Measurements from ENCODE around the gene ACAP1.
A peak's percentile ranks its signal among the peaks of the same experiment; 100 is the strongest.
"Not testable (repeated sequence)": the region's sequence is repeated elsewhere in the genome, so short reads cannot be mapped to it uniquely, and the experiment has no call there.

The ACAP1 gene

GRCh38 chr17:7329997-7330637 is 6.2 kb upstream of the ACAP1 start:
- DNase-seq (ENCODE audit: low spot score), result peak; percentile 69

GRCh38 chr17:7330638-7331015 is 5.7 kb upstream of the ACAP1 start:
- DNase-seq (ENCODE audit: low spot score), result no peak

- DNase-seq (ENCODE audit: low spot score), result no peak
Measured at GRCh38 chr17:7332111-7332510, 4.2 kb upstream of the ACAP1 start.

GRCh38 chr17:7332600-7333069 is 3.7 kb upstream of the ACAP1 start:
- not testable (repeated sequence) for DNase-seq (ENCODE audit: low spot score)

DNA sequence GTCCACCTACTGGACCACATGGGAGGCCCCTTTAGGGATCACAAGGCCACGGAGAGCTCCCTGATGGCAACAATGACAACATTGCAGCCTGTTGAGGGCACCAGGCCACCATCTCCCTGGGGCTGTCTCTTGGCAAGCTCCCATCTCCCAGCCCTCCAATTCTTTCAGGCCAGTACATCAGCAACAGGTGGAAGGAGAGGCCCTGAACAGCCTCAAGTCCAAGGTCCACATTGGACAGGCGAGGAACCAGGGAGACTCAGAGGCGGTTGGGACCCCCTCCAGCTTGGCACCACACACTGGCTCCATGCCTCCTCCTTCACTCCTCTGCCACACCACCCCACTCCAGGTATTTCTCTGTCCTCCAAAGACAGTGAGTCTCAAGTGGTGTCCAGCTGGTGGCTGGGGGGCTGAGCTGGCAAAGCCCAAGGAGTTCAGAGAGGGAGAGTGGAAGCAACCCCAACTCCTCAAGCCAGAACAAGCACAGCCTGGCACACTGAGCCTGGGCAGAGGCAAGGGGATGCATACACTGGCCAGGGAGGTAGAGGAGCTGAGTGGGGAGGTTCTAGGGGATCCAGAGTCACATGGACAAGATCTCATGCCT is 1.3 kb upstream of the ACAP1 start:
- no peak for DNase-seq (ENCODE audit: low spot score)

DNA sequence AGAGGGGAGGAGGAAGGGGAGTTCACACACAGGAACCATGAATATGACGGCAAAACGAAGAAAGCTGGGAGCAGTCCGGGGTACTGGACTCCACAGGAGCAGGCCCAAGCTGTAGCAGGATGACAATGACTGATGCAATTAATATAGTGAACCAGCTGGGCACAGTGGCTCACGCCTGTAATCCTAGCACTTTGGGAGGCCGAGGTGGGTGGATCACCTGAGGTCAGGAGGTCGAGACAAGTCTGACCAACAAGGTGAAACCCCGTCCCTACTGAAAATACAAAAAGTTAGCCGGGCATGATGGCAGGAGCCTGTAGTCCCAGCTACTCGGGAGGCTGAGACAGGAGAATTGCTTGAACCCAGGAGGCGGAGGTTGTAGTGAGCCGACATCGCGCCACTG is 564 bp upstream of the ACAP1 start:
- not testable (repeated sequence) for DNase-seq (ENCODE audit: low spot score)

- not testable (repeated sequence) for DNase-seq (ENCODE audit: low spot score)
Measured at GRCh38 chr17:7337600-7337999, 1.3 kb downstream of the ACAP1 start.

DNA sequence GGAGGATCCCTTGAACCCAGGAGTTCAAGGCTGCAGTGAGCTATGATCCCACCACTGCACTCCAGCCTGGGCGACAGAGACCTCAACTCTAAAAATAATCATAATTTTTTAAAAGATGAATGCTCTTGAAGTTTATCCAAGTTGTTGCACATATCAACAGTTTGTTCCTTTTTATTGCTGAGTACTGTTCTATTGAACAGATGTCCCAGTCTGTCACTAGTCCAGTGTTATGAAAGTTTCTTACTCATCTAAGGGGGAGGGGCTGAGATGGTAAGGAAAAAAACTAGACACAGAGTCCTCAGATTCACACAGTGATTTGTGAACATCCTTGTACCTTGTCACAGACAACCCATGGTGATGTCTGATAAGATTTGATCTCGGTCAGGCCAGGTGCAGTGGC is 3.9 kb downstream of the ACAP1 start:
- no peak for DNase-seq (ENCODE audit: low spot score)

DNA sequence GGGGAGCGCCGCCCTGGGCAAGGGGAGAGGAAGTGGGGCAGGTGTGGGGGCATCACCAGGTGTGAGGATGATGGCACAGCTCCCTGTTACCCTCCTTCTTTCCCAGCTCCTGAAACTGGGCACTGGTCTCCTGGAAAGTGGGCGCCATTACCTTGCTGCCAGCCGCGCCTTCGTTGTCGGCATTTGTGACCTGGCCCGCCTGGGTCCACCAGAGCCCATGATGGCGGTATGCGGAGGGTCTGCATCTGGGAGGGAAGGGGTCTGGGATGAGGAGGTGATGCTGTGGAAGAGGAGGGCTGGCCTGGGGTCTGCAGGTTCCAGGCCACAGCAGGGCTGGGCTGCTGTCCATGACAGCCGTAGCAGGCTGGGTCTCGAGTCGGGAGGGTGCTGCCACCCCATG is 5.5 kb downstream of the ACAP1 start:
- DNase-seq (ENCODE audit: low spot score), result no peak

DNA sequence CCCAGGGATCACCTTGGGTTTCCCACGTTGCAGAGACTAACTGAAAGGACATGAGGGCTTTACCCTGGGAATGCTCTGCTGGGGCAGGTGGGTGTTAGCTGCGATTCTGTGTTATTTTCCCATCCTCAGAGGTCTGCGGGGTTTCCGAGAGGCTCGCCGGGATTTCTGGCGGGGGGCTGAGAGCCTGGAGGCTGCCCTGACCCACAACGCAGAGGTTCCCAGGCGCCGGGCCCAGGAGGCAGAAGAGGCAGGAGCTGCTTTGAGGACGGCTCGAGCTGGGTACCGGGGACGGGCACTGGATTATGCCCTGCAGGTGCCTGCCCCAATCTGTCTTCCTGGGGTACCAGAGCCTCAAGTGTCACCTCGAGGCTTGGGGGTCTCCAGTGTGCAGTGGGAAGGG is 6.9 kb downstream of the ACAP1 start:
- no peak for DNase-seq (ENCODE audit: low spot score)

DNA sequence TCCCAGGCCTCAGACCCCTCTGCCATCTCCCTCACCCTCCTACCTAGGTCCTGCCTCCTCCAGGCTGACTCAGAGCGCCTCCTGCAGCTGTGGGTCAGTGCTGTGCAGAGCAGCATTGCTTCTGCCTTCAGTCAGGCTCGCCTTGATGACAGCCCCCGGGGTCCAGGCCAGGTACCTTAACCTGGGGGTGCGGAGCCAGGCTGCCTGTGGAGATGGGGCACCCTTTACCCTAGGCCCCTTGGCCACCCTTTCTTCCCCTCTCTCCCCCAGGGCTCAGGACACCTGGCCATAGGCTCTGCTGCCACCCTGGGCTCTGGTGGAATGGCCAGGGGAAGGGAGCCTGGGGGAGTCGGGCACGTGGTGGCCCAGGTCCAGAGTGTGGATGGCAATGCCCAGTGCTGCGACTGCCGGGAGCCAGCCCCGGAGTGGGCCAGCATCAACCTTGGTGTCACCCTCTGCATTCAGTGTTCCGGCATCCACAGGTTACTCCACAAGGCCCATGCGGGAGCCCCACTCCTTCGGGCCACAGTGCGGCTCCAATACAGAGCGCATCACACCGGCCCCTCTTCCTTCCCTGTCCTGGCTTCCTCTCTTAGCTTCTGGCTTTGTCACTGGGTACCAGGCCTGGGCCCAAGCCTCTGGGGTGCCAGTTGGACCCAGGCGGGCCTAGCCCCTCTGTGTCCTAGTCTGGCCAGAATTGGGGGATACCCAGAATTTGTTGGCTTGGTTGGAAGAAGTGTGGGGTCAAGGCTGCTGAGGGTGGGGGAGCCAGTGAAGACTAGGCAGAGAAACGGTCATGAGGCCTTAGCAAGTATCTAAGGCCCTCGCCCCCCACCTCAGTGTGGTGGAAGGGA is 10.7 kb downstream of the ACAP1 start:
- DNase-seq (ENCODE audit: low spot score), result no peak

DNA sequence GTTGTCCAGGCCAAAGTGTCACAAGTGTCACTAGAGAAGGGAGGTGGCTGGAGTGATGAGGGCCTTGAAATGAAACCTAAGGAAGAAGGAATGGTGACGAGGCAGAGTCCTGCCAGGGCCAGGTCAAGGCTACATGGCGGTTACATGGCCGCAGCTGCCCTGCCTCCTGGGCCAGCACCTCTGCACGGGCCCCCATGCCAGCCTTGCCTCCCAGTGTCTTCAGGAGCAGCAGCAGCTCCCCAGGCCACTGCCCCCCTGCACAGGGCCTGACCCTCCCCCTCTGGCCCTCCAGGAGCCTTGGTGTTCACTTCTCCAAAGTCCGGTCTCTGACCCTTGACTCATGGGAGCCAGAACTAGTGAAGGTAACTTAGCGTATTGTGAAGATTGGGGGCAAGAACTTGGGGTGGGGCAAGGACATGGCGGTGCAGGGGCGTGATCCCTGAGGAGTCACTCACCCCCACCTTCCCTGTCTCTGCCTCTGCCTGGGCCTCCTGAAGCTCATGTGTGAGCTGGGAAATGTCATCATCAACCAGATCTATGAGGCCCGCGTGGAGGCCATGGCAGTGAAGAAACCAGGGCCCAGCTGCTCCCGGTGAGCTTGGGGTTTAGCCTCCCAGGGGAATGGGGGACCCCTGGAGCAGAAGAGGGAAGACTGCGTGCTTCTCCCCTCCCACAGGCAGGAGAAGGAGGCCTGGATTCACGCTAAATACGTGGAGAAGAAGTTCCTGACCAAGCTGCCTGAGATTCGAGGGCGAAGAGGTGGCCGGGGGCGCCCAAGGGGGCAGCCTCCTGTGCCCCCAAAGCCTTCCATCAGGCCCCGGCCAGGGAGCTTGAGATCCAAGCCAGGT is 11.5 kb downstream of the ACAP1 start:
- no peak for DNase-seq (ENCODE audit: low spot score)

DNA sequence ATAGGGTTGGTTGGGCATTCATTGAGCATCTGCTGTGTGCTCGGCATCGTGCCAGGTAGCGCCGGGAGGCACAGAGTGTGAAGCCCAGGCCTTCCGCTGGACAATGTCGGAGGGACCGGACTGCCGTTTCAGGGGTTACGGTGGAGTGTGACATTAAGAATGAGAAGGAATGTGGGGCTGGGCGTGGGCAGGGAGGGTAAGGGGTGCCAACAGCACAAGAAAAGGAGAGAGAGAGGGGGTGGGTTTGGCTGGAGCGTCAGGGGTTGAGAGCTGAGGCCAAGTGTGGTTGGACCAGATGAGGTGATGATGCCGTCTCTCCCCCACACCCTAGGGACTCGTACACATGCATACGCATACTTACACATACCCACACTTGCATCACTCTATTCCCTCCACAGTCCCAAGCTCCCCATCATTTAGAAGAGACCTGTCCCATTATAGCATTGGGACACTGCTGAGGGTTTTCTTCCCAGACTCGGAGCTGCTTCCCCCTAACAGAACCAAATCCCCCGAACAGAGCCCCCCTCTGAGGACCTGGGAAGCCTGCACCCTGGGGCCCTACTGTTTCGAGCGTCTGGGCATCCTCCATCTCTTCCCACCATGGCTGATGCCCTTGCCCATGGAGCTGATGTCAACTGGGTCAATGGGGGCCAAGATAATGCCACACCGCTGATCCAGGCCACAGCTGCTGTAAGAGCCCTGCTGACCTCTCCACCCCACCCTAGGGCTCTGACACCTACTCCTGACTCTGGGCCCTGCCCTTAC is 12.3 kb downstream of the ACAP1 start:
- no peak for DNase-seq (ENCODE audit: low spot score)

DNA sequence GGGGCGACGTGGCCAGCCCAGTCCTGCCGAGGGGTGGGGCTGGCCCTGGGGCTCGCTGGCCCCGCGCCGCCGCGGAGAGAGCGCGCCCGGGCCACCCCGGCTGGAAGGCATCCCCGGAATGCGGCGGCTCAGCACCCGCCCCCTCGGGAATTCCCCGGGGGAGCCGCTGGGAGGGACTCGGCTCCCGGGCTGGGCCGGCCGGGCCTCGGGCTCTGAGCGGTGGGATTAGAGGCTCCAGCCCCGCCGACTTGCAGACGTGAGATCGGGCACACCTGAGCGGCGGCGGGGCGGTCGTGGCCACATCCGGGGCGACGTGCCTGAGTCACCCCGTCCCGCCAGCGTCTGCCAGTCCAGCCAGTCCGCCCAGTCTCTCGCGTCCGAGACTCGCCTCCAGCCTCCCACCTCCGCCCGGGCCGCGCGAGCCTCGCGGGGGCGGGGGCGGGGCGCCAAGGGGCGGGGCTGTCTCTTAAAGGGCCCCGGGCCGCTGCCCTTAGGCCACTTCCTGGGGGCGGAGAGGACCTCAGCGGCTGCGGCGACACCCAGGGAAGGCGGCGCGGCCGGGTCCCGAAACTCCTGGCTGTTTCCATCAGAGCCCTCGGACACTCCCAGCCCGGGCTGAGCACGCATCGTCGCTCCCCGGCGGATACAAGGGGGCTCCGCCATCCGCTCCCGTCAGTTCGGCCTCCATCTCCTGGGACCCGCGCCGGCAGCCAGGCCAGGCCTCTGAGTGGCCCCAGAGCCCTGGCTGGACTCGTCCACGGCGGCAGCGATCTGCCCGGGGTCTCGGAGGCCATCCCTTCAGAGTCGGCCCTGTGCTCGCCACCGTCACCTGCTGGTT is 15.6 kb downstream of the ACAP1 start, which contains the start of gene KCTD11:
TSS of gene KCTD11 (plus strand) at position 498 of the 838 bp plus-strand sequence.
- peak; percentile 94 for DNase-seq (ENCODE audit: low spot score)

DNA sequence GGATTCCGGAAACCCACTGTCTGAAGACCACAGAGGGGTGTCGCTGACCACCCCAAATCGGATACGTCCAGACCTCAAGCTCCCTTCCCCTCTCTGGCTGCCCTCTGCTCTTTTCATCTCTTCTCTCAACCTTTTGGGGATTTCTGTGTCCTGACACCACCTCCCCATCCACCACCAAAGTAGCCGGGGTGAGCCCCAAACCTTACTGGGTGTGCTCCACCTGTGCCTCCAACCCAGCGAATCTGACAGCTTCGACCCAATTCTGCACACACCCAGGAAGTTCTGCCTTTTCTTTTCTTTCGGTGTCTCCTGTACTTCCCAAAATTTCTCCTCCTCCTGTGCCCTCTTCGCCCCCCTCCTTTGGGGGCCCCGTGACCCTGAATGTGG is 16.2 kb downstream of the ACAP1 start:
- DNase-seq (ENCODE audit: low spot score), result no peak

DNA sequence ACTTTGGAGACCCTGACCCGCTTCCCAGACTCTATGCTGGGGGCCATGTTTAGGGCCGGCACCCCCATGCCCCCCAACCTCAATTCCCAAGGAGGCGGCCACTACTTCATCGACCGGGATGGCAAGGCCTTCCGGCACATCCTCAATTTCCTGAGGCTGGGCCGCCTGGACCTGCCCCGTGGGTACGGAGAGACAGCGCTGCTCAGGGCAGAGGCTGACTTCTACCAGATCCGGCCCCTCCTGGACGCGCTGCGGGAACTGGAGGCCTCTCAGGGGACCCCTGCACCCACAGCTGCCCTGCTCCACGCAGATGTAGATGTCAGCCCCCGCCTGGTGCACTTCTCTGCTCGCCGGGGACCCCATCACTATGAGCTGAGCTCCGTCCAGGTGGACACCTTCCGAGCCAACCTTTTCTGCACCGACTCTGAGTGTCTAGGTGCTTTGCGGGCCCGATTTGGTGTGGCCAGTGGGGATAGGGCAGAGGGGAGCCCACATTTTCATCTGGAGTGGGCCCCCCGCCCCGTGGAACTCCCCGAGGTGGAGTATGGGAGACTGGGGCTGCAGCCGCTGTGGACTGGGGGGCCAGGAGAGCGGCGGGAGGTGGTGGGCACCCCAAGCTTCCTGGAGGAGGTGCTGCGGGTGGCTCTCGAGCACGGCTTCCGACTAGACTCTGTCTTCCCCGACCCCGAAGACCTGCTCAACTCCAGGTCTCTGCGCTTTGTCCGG is 16.7 kb downstream of the ACAP1 start:
- no peak for DNase-seq (ENCODE audit: low spot score)

DNA sequence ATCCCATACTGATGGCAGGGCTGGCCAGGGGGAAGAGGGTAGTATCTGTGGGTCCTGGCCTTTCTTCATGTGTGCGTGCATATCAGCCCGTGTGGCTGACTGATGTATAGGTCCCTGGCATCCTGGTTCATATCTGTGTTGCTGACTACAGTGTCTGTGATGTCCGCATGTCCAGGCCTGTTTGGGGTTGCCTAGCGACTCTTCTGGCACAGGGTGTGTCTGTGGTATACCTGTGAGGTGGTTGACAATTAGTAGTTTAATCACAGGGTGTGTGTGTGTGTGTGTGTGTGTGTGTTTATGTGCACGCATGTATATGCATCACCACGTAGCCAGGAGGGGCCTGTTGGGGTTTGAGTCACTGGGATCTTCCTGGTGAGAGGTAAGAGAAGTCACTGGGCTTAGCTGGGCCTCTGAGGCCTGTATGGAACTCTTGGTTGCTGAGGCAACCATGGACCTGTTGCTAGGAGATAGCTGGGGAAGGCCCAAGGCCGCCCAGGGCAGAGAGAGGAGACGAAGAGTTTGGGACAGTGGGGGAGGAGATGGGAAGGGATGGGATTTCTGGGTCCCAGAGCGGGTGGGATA is 18.0 kb downstream of the ACAP1 start:
- DNase-seq (ENCODE audit: low spot score), result no peak

- no peak for DNase-seq (ENCODE audit: low spot score)
Measured at GRCh38 chr17:7355053-7355452, 18.7 kb downstream of the ACAP1 start, which contains the start of gene TMEM95. TMEM95 (plus strand) TSS chr17:7355156; CDS start chr17:7355205, 49 bp downstream.

DNA sequence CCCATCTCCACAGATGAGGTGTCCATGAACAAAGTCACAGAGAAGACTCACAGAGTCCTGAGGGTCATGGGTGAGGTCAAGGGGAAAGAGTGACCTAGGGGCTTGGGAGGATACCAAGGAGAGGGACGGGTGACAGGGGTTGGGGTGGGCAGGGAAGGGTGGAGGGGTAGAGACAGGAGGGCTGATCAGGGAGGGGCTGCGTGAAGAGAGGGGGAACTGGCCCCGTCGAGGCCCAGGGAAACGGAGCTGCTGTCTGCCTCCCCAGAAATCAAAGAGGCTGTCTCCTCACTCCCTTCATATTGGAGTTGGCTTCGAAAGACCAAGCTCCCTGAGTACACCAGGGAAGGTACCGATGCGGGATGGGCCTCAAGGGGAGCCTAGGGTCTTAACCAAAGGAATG is 19.2 kb downstream of the ACAP1 start:
- DNase-seq (ENCODE audit: low spot score), result no peak

All from LoVo (cell line).